Panc1 (cell line): ENCODE results near the gene HYPK. TPM values are rescaled to one million over a fixed set of nuclear protein-coding genes. Genes with fewer than 3 reads are reported as not detected.

Experiments used
- ATAC-seq: fragments of 200-7000 bp; cut with Tn5 transposase; 2 replicates; pipeline ENCODE4 v1.9.1; 2020; ENCODE audit warnings: mild to moderate bottlenecking, moderate library complexity
- BruUV-seq: library from RNA; stranded (reverse); fragments of 400-500 nt; replicated peaks from 2 replicates; lab custom pipeline; 2021; lab: Mats Ljungman, UMichigan
- CTCF ChIA-PET: fragments of 300-600 bp; sonication (Branson Sonifier 250); formaldehyde crosslinking; loops from one replicate; lab custom pipeline; 2022; ENCODE audit warnings: antibody characterized with exemption; lab: Charles Lee
- POLR2A ChIA-PET: fragments of 300-600 bp; sonication (Branson Sonifier 250); formaldehyde crosslinking; loops from one replicate; lab custom pipeline; 2022; ENCODE audit warnings: antibody characterized with exemption; lab: Charles Lee
- DNase-seq: peaks from one replicate; pipeline ENCODE4 v3.0.0-alpha.2; 2010; ENCODE audit warnings: low read depth, low spot score
- H3K27ac ChIP-seq: 2 replicates; pipeline ENCODE4 v1.5.1; 2011; ENCODE audit warnings: mild to moderate bottlenecking, low read length, inconsistent platforms
- H3K27me3 ChIP-seq: fragments of 200-500 bp; sonication (Bioruptor generic); 2 replicates; pipeline ENCODE4 v1.6.0; 2014; ENCODE audit warnings: low read length, inconsistent platforms; ENCODE audit not compliant: control insufficient read depth, insufficient read depth
- H3K36me3 ChIP-seq: fragments of 200-500 bp; sonication (Bioruptor generic); 2 replicates; pipeline ENCODE4 v1.5.1; 2014; ENCODE audit warnings: inconsistent platforms, mild to moderate bottlenecking, low read length, moderate library complexity; ENCODE audit not compliant: control insufficient read depth, insufficient read depth
- H3K4me1 ChIP-seq: 2 replicates; pipeline ENCODE4 v1.5.1; 2011; ENCODE audit warnings: inconsistent platforms, mild to moderate bottlenecking, low read length, moderate library complexity; ENCODE audit not compliant: control insufficient read depth, insufficient read depth
- H3K4me3 ChIP-seq, 2 experiments: 2 replicates each; pipeline ENCODE4 v1.5.1; 2011 to 2012; ENCODE audit warnings: low read depth in 2 of 2, low read length in 2 of 2, mild to moderate bottlenecking in 2 of 2, inconsistent platforms in 1 of 2, moderate library complexity in 1 of 2
- H3K9me3 ChIP-seq: fragments of 200-500 bp; sonication (Bioruptor generic); 2 replicates; pipeline ENCODE4 v1.5.1; 2014; ENCODE audit warnings: low read depth, mild to moderate bottlenecking, inconsistent platforms, low read length, moderate library complexity; ENCODE audit not compliant: control insufficient read depth, insufficient read depth
- CTCF ChIP-seq: fragments of 450-650 bp; IDR thresholded peaks from 2 replicates; pipeline ENCODE4 v1.5.1; 2017; ENCODE audit warnings: mild to moderate bottlenecking
- POLR2AphosphoS5 ChIP-seq: IDR thresholded peaks from 2 replicates; pipeline ENCODE4 v1.6.1; 2012; ENCODE audit warnings: mild to moderate bottlenecking, low read depth, low read length, moderate library complexity
- REST ChIP-seq, 2 experiments: IDR thresholded peaks; 2 replicates each; pipeline ENCODE4 v1.6.1; 2011 to 2012; ENCODE audit warnings: low read depth in 2 of 2, control low read depth in 1 of 2, low read length in 1 of 2, mild to moderate bottlenecking in 1 of 2, moderate library complexity in 1 of 2; ENCODE audit not compliant: insufficient read depth in 1 of 2
- SIN3A ChIP-seq: IDR thresholded peaks from 2 replicates; pipeline ENCODE4 v1.6.1; 2012; ENCODE audit warnings: low read depth, mild to moderate bottlenecking, low read length, moderate library complexity, borderline replicate concordance; ENCODE audit not compliant: insufficient read depth
- TCF7L2 ChIP-seq: IDR thresholded peaks from 2 replicates; pipeline ENCODE4 v1.6.1; 2011; ENCODE audit warnings: mild to moderate bottlenecking, low read depth, low read length, inconsistent platforms
- in situ Hi-C: cut with HindIII; loops from 2 replicates; pipeline ENCODE4 v1.10.0; 2016; ENCODE audit warnings: low sequenced_read_pairs, low pct_unique_long_range_greater_than_20kb
- intact Hi-C: fragments of 100-400 bp; cut with micrococcal nuclease; formaldehyde crosslinking; loops from one replicate; pipeline ENCODE4 v1.10.0; 2022; ENCODE audit not compliant: unreplicated experiment
- total RNA-seq: library from RNA; stranded (reverse); gene quantifications from one replicate; pipeline ENCODE4 v1.2.1, GENCODE V29; 2021; ENCODE audit not compliant: unreplicated experiment

The HYPK gene
- total RNA-seq, 1 experiment from 2014 or later, result 24.8 TPM

GRCh38 chr15:43776718-43777266, 23.6 kb upstream of the HYPK start, which contains the start of gene ELL3:
Gene ELL3, minus strand, starts transcription at chr15:43776966. Its CDS starts 65 bp downstream, at chr15:43776901.
- H3K4me3 ChIP-seq, result peak within 1 kb of the TSS; percentile 74 to 92
- in situ Hi-C loops (no loop called here), intact Hi-C loops (no loop called here)
- H3K27ac ChIP-seq, result peak within 1 kb of the TSS; percentile 88
- ChIA-PET POLR2A (interaction anchor here (0.5 to 1.3 kb wide), 6 partner anchors 9 to 276 kb away, joined by 3 to 8 read pairs (median 4); partner anchors contain the start of gene PDIA3), CTCF (interaction anchor here (0.5 to 0.9 kb wide), 5 partner anchors 8 to 548 kb away, joined by 4 to 7 read pairs (median 5); no protein-coding TSS in a partner anchor)
- H3K36me3 ChIP-seq, result peaks cover 6% of the 10 kb centered on the region
- H3K4me1 ChIP-seq, result 0 out of 2 replicates have a peak, but pooled peaks cover 3% of the 10 kb centered on the region
- DNase-seq, result peak; percentile 76
- no peaks in the 10 kb centered on the region for H3K9me3 ChIP-seq
- no TSS peak for BruUV-seq
- no peaks in the 10 kb centered on the region for H3K27me3 ChIP-seq
- peak; percentile 91 for ATAC-seq
- TF ChIP-seq REST (IDR thresholded peaks at IDR 0.05; ENCODE audit: insufficient read depth in 1 of 2, low read depth in 2 of 2, low read length in 1 of 2) (no peak), TCF7L2 (0 out of 2 replicates have a peak, but pooled peaks have one; percentile 52), CTCF (no peak), SIN3A (no peak; the same call in 1 of the 2 replicates), POLR2AphosphoS5 (peak; percentile 68)

GRCh38 chr15:43777267-43777914, 23.0 kb upstream of the HYPK start:
- POLR2A ChIA-PET, result interaction anchor here (0.6 to 1.3 kb wide), 4 partner anchors 9 to 31 kb away, joined by 4 to 8 read pairs (median 5); partner anchors contain the start of gene PDIA3
- Histone ChIP-seq H3K9me3 (no peaks in the 10 kb centered on the region), H3K27ac (peak overlapping the region; percentile 88), H3K4me3 (peak overlapping the region; percentile 74 to 92), H3K4me1 (0 out of 2 replicates have a peak, but pooled peaks cover 3% of the 10 kb centered on the region), H3K36me3 (no peaks in the 10 kb centered on the region; the same call in 1 of the 2 replicates), H3K27me3 (no peaks in the 10 kb centered on the region)
- peak; percentile 66 for DNase-seq
- in situ Hi-C loops, result no loop called here
- no peak for TF ChIP-seq REST (IDR thresholded peaks at IDR 0.05; ENCODE audit: insufficient read depth in 1 of 2, low read depth in 2 of 2, low read length in 1 of 2)
- peak; percentile 95 for TF ChIP-seq CTCF
- no peak for TF ChIP-seq SIN3A
- CTCF ChIA-PET, result interaction anchor here (0.5 to 0.9 kb wide), 5 partner anchors 8 to 549 kb away, joined by 4 to 7 read pairs (median 5); no protein-coding TSS in a partner anchor
- BruUV-seq, result TSS peak; percentile 68
- intact Hi-C loops, result no loop called here
- ATAC-seq, result peak; percentile 88
